HUES48 (cell line): ENCODE measurements around the gene MIP.
"Not testable (repeated sequence)": the region's sequence is repeated elsewhere in the genome, so short reads cannot be mapped to it uniquely, and the experiment has no call there.

Experiments
- H3K27ac ChIP-seq: one replicate; pipeline ENCODE4 v1.7.0; 2013; ENCODE audit warnings: low read depth, low read length, inconsistent platforms
- H3K27me3 ChIP-seq: 2 replicates; pipeline ENCODE4 v1.6.1; 2013; ENCODE audit warnings: mild to moderate bottlenecking, low read length; ENCODE audit not compliant: control insufficient read depth, insufficient read depth
- H3K36me3 ChIP-seq: 2 replicates; pipeline ENCODE4 v1.6.1; 2013; ENCODE audit warnings: low read length; ENCODE audit not compliant: control insufficient read depth, insufficient read depth
- H3K4me1 ChIP-seq: 2 replicates; pipeline ENCODE4 v1.6.1; 2013; ENCODE audit warnings: mild to moderate bottlenecking, low read length; ENCODE audit not compliant: control insufficient read depth, insufficient read depth
- H3K4me3 ChIP-seq: 2 replicates; pipeline ENCODE4 v1.5.1; 2013; ENCODE audit warnings: mild to moderate bottlenecking, low read depth, low read length
- H3K9ac ChIP-seq: 2 replicates; pipeline ENCODE4 v1.6.1; 2013; ENCODE audit warnings: mild to moderate bottlenecking, low read depth, low read length, moderate library complexity
- H3K9me3 ChIP-seq: 2 replicates; pipeline ENCODE4 v1.6.1; 2013; ENCODE audit warnings: low read length; ENCODE audit not compliant: control insufficient read depth, insufficient read depth

Gene MIP

DNA sequence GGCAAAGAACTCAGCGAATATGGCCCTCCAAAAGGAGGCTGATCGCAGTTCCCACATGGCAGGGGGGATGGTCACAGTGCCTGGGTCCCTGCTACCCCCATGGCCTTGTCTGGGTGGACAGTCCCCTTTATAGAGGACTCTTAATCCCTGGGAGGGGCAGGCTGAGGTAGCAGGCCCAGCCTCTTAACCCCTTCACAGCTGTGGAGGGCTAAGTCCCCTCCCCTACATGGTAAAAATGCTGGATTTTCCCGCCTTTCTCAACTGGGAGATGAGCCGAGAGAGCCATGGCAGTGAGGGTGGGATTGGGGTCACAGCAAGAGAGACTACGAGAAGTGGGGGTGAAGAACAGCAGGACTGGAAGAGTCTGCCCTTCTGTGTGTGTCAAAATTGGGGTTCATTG lies at the start of gene MIP:
Gene MIP, minus strand, starts transcription at position 101 of the 400 bp plus-strand sequence. Its CDS starts 44 bp downstream, at position 57.
- Histone ChIP-seq H3K4me1 (peaks cover 13% of the 10 kb centered on the region), H3K9ac (no peak within 1 kb of the TSS), H3K27me3 (peaks cover 3% of the 10 kb centered on the region; the same call in 1 of the 2 replicates), H3K36me3 (no peaks in the 10 kb centered on the region), H3K4me3 (no peak within 1 kb of the TSS), H3K9me3 (no peaks in the 10 kb centered on the region), H3K27ac (no peak within 1 kb of the TSS)

DNA sequence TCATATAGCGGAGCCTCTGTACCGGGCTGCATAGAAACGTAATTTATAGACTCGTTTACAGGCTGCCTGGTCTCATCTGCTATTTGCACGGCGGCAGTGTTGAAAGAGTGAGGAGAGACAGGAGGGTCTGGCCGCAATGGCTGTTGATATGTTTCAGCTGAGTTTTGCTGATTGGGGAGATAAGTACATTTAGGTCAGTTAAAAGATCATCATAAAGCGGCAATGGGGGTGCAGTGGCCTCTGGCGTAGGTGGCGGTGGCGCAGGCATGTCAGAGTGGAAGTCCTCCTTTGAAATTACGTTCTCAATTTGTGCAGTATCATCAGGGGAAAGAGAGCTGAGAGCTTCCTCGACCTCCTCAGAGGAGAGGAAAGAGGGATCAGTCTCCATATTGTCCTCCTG lies 45.4 kb upstream of the MIP start:
- H3K4me1 ChIP-seq, H3K9me3 ChIP-seq, H3K9ac ChIP-seq, H3K27me3 ChIP-seq, H3K36me3 ChIP-seq, H3K4me3 ChIP-seq, H3K27ac ChIP-seq: not testable (repeated sequence)

- not testable (repeated sequence) for H3K9me3 ChIP-seq, H3K4me3 ChIP-seq, H3K9ac ChIP-seq
Measured at GRCh38 chr12:56499452-56499851, 45.0 kb upstream of the MIP start.

GRCh38 chr12:56498126-56498902 lies 43.9 kb upstream of the MIP start:
- H3K4me3 ChIP-seq, H3K9me3 ChIP-seq, H3K27me3 ChIP-seq, H3K27ac ChIP-seq, H3K9ac ChIP-seq, H3K36me3 ChIP-seq, H3K4me1 ChIP-seq: not testable (repeated sequence)

More at GRCh38 chr12:56499452-56499851, 45.0 kb upstream of the MIP start:
- not testable (repeated sequence) for H3K27me3 ChIP-seq, H3K36me3 ChIP-seq, H3K27ac ChIP-seq, H3K4me1 ChIP-seq

- not testable (repeated sequence) for H3K27me3 ChIP-seq, H3K9me3 ChIP-seq, H3K36me3 ChIP-seq, H3K4me1 ChIP-seq, H3K27ac ChIP-seq, H3K4me3 ChIP-seq, H3K9ac ChIP-seq
Measured at GRCh38 chr12:56496704-56497103, 42.2 kb upstream of the MIP start.

DNA sequence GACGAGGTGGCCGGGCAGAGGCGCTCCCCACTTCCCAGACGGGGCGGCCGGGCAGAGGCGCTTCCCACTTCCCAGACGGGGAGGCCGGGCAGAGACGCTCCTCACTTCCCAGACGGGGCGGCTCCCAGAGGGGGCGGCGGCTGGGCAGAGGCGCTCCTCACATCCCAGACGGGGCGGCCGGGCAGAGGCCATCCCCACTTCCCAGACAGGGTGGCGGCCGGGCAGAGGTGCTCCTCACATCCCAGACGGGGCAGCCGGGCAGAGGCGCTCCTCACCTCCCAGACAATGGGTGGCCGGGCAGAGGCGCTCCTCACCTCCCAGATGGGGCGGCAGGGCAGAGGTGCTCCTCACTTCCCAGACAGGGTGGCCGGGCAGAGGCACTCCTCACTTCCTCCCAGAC lies 40.0 kb upstream of the MIP start:
- H3K4me3 ChIP-seq = not testable (repeated sequence)

GRCh38 chr12:56494106-56494415 lies 39.6 kb upstream of the MIP start:
- H3K4me1 ChIP-seq, H3K4me3 ChIP-seq, H3K36me3 ChIP-seq, H3K9ac ChIP-seq, H3K9me3 ChIP-seq, H3K27ac ChIP-seq: not testable (repeated sequence)
- H3K27me3 ChIP-seq = peaks cover 17% of the 10 kb centered on the region

More for the DNA sequence above, 40.0 kb upstream of the MIP start:
- H3K9me3 ChIP-seq, H3K9ac ChIP-seq, H3K4me1 ChIP-seq, H3K27ac ChIP-seq, H3K36me3 ChIP-seq: not testable (repeated sequence)
- peaks cover 13% of the 10 kb centered on the region for H3K27me3 ChIP-seq

GRCh38 chr12:56493409-56494105 lies 39.1 kb upstream of the MIP start:
- H3K9ac ChIP-seq, H3K36me3 ChIP-seq, H3K4me3 ChIP-seq, H3K4me1 ChIP-seq, H3K9me3 ChIP-seq, H3K27ac ChIP-seq: not testable (repeated sequence)
- H3K27me3 ChIP-seq = peaks cover 22% of the 10 kb centered on the region

GRCh38 chr12:56490360-56490759 lies 35.9 kb upstream of the MIP start:
- H3K9ac ChIP-seq = no peak overlapping the region
- H3K4me1 ChIP-seq = peaks cover 7% of the 10 kb centered on the region
- H3K27me3 ChIP-seq = peaks cover 43% of the 10 kb centered on the region
- no peaks in the 10 kb centered on the region for H3K36me3 ChIP-seq
- no peak overlapping the region for H3K4me3 ChIP-seq
- H3K27ac ChIP-seq = no peak overlapping the region
- no peaks in the 10 kb centered on the region; the same call in none of the 2 replicates for H3K9me3 ChIP-seq

DNA sequence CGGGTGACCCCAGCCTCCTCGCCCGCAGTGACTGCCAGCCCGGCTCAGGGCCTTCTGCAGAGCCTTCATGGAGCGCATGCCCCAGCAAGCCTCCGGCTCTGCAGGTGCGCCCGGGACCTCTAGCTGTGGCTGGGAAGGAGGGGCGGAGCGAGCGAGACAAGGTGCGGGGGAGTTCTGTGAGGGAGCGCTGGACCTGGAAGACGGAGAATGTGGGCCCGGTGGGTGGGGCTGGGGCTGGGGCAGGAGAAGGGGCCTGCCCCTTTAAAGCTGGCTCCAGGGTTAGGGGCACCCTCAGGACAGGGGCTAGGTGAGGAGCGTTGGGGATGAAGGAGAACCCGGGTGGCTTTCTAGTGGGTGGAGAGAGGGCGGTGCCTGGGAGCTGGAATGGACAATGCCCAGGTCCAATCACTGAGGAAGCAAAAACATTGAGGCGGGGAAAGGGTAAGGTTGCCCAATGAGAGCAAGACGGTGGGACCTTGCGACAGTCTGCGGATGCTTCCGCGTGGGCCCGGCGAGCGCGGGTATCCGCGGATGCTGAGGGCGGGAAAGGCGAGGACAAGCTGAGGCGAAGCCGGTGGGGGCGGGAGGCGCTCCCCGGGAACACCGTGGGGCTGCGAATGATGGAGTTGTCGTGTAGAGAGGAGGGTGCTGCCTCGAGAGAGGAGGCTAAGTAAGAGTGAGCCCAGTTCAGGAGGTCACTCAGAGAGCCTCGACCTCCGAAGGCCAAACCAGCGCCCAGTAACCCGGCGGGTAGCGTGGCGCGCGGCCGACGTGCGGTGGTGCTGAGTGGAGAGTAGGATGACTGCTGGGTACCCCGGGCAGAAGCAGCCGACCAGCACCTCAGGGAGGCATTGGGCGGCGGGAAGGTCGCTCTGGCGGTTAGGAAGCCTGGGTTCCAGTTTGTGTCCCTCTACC lies 33.8 kb upstream of the MIP start, which contains the start of gene GLS2:
Gene GLS2, minus strand, starts transcription at position 121 of the 915 bp plus-strand sequence. Its CDS starts 43 bp downstream, at position 78.
- no peaks in the 10 kb centered on the region; the same call in none of the 2 replicates for H3K9me3 ChIP-seq
- peaks cover 7% of the 10 kb centered on the region for H3K4me1 ChIP-seq
- H3K27me3 ChIP-seq = peaks cover 43% of the 10 kb centered on the region
- H3K27ac ChIP-seq = no peak within 1 kb of the TSS
- H3K9ac ChIP-seq = peak within 1 kb of the TSS; percentile 15; the same call in 1 of the 2 replicates
- peak within 1 kb of the TSS; percentile 84 for H3K4me3 ChIP-seq
- H3K36me3 ChIP-seq = no peaks in the 10 kb centered on the region
